GM18508 (cell line): Measurements from ENCODE around the gene TTC23L.

ENCODE experiments used
- ATAC-seq: cut with Tn5 transposase; IDR thresholded peaks from one replicate; pipeline ENCODE4 v1.9.1; 2021; ENCODE audit warnings: moderate number of reproducible peaks; ENCODE audit not compliant: insufficient read depth, unreplicated experiment

The TTC23L gene

DNA sequence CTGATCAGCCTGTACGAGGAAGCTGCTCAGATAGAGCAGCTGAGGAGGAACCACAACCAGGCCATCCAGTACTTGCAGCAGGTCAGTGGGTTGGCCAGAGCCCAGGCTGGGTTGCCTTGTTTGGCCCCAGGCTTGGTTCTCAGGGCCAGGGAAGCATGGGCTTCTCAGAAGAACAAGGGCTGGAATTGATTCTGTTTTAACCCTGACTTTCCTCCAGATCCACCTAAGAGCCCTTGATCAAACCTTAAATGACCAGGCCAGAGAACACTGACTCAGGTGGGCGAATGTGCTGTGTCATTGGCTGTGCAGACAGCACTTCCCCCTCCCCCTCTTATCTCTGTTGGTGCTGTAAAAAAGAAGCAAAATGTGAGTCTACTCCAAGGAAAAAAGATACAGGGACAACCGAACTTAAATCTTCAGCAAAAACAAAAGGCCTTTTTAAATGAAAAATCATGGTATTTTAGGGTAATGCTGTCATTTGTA, 28.1 kb downstream of the TTC23L start:
- no peak for ATAC-seq

- no peak for ATAC-seq
Measured at GRCh38 chr5:34867660-34868059, 28.7 kb downstream of the TTC23L start.

DNA sequence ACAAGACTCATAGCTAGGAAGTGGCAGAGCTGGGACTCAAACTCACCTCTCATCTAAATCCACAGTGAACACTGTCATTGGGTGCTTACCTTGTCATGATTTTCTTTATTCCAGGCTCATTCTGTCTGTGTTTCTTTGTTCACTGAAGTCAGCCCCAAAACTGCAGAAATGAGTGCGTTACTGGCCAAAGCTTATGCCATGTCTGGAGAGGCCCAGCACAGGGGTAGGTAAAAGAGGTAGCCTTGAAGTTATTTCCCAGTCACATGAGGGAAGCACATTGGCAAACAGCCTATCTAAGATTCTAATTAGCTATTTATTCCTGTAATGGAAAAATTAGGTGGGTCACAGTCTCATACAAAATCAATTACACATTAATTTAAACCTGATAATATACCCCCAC, 29.8 kb downstream of the TTC23L start:
- no peak for ATAC-seq

- ATAC-seq = no peak
Measured at GRCh38 chr5:34869256-34869655, 30.3 kb downstream of the TTC23L start.

DNA sequence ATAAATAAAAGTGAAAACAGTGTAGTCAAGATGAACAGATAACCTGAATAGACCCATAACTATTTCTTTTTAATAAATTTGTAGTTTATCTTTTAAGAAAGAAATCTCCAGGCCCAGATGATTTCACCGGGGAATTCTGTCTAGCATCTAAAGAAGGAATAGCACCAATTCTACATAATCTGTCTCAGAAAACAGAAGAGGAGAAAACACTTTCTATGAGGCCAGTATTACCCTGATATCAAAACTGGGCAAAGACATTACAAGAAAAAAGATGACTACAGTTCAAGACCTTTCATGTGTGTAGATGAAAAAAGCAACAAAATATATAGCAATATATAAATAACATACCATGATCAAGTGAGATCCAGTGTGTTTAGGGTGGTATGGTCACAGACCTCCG, 31.4 kb downstream of the TTC23L start:
- no peak for ATAC-seq

DNA sequence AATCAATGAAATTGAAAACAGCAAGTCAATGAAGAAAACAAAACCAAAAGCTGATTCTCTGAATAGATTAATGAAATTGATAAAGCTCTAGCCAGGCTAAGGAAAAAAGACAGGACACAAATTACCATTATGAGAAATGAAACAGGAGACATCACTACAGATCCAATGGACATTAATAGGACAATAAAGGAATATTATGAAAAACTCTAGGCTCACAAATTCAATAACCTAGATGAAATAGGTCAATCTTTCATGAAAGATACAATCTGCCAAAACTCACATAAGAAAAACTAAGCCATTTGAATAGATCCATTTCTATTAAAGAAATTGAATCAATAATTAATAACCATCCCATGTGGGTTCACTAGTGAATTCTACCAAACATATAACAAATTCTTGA, 37.3 kb downstream of the TTC23L start:
- no peak for ATAC-seq

- no peak for ATAC-seq
Measured at GRCh38 chr5:34881246-34881645, 42.3 kb downstream of the TTC23L start.

DNA sequence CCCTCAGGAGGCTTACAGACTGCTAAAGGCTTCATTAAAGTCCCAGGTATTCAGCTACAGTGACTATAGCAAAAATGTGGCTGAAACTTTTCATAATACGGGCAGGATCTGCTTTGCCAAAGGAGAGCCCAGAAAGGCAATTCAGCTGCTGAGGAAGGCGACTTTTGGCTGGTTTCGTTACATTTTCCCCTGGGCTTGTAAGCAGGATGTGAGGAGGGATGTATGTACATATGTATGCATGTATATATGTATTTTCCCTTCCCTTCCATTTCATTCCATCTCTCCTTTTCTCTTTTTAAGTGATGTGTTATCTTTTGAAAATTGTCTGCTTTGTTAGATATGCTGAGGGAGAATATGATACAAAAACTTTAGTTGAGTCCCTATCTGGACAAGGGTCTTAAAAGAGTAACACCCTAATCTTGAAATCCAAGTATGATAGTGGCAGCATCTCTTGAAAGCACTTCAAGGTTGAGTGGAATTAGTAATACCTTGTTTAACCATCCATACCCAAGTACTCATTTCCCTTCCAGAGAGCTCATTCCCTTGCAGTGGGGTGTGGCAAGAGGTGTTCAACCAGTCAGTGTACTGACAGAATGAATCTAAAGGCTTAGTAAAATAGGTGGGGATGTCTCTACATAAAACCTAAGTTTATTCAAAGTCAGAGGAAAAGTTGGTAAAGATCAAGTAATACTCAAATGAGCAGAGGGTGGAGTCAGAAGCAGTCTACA, 47.6 kb downstream of the TTC23L start:
- no peak for ATAC-seq

DNA sequence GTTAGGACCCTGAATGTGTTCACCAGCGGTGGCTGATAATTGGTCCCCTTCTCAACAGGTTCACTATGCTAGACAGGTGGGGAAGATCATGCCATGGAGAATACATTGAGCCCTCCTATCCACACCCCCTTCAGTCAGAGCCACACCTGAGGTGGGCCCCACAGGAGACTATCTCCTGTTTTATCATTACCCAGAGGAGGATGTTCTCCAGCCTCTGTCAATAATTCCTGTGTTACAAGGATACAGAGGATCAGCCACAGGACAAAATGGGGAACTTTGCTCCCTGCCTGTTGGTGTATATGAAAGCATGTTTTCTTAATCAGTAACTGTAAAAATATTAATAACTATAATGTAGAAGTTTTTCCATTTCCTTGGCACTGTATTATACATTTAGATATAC, 50.4 kb downstream of the TTC23L start:
- ATAC-seq = no peak

GRCh38 chr5:34891981-34892380, 53.0 kb downstream of the TTC23L start:
- ATAC-seq = no peak

GRCh38 chr5:34892414-34892813, 53.5 kb downstream of the TTC23L start:
- no peak for ATAC-seq

DNA sequence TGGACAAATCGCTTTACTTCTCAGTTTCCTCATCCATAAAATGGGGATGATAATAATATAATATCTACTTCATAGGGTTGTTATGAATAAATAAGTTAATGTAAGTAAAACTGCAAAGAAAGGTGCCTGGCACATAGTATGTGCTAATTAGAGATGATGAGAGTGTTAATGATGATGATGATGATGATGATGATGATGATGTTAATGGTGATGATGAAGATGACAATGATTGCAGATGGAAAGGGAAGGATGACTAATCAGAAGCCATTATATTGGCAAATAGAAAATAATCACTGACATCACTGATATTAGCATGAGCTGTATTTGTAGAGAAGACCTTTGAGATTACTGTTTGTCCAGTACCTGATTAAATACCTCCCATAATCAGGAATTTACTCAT, 55.8 kb downstream of the TTC23L start:
- no peak for ATAC-seq

- no peak for ATAC-seq
Measured at GRCh38 chr5:34895641-34896419, 56.9 kb downstream of the TTC23L start.

GRCh38 chr5:34897646-34898045, 58.7 kb downstream of the TTC23L start:
- ATAC-seq = no peak

- ATAC-seq = no peak
Measured at GRCh38 chr5:34898258-34898895, 59.4 kb downstream of the TTC23L start.

GRCh38 chr5:34899066-34899465, 60.1 kb downstream of the TTC23L start:
- ATAC-seq = no peak

DNA sequence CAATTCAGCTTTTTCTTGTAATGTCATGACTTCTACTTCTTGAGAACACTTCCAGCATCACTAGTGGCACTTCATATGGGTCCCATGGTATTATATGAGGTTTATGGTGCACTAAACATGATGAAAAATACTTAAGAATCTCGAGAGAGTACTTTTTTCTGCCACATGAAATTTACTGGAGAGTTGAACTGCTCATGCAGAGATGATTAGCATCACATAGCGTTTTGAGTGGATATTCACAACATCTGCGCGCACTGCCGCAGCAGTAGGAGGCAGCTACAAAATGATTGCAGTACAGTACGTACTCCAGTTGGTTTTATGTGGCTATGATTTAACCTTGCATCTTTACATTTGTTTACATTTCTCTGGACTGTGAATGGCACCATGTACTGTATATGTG, 61.7 kb downstream of the TTC23L start:
- no peak for ATAC-seq

GRCh38 chr5:34903260-34903659, 64.3 kb downstream of the TTC23L start:
- ATAC-seq = no peak

DNA sequence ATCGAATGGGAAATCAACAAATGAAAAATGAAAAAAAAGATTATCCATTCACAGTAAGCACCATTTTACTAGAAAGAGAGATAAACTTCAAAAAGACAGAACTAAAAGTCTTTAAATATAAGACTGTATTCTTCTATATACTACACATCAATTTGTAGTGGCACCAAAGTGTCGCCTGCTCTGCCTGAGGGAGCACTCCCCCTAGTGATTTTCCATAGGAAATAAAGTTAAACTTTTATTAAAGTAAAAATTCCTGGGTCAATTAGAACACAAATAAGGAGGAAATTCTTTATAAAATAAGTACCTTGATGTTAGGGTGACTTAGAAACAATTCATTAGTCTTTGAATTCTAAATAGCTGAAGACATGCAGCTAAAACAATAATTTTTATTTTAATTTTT, 66.6 kb downstream of the TTC23L start:
- ATAC-seq = no peak

- ATAC-seq = no peak
Measured at GRCh38 chr5:34913072-34913471, 74.1 kb downstream of the TTC23L start.

- peak; percentile 3 for ATAC-seq
Measured at GRCh38 chr5:34914671-34915138, 75.7 kb downstream of the TTC23L start.
